Lower leg skin (tissue), 3 donors: ENCODE measurements around the gene C1QTNF1.

Source experiments
- CTCF ChIP-seq, 3 donors: fragments of 450-650 bp; IDR thresholded peaks; one replicate each; pipeline ENCODE4 v1.5.1; 2016; ENCODE audit warnings: antibody characterized with exemption in 3 of 3, mild to moderate bottlenecking in 3 of 3, moderate library complexity in 2 of 3
- POLR2A ChIP-seq, 2 donors: fragments of 450-650 bp; IDR thresholded peaks; one replicate each; pipeline ENCODE4 v1.6.1; 2016 to 2017; ENCODE audit warnings: antibody characterized with exemption in 2 of 2, mild to moderate bottlenecking in 1 of 2, moderate library complexity in 1 of 2

- no peak for TF ChIP-seq CTCF (IDR thresholded peaks at IDR 0.05)
- no peak for TF ChIP-seq POLR2A (IDR thresholded peaks at IDR 0.05)
These were observed 49.7 kb downstream of the C1QTNF1 start for GRCh38 chr17:79073706-79074088.
